ENCODE results near the gene CNTNAP4. TPM values are rescaled to one million over a fixed set of nuclear protein-coding genes. Genes with fewer than 3 reads are reported as not detected.

The CNTNAP4 gene
- total RNA-seq, 6 experiments from 2014 or later: not detected

GRCh38 chr16:76268824-76269223, 8.4 kb upstream of the CNTNAP4 start:
- Mint-ChIP-seq H3K4me1 (ENCODE audit: low read depth) (no peaks in the 10 kb centered on the region), H3K27me3 (ENCODE audit: insufficient read depth) (no peaks in the 10 kb centered on the region), H3K4me3 (no peak overlapping the region), H3K36me3 (ENCODE audit: low read depth) (no peaks in the 10 kb centered on the region), H3K27ac (no peak overlapping the region), H3K9me3 (peaks cover 49% of the 10 kb centered on the region)
- no peak for TF ChIP-seq CTCF (IDR thresholded peaks at IDR 0.05)
- no peak for DNase-seq

- no peak overlapping the region for H3K4me3 Mint-ChIP-seq
- TF ChIP-seq CTCF (IDR thresholded peaks at IDR 0.05): no peak
These were observed 344 bp downstream of the CNTNAP4 start for GRCh38 chr16:76277460-76278030.

GRCh38 chr16:76278086-76278485, 885 bp downstream of the CNTNAP4 start:
- Mint-ChIP-seq H3K4me1 (ENCODE audit: low read depth) (no peaks in the 10 kb centered on the region), H3K36me3 (ENCODE audit: low read depth) (no peaks in the 10 kb centered on the region), H3K27me3 (ENCODE audit: insufficient read depth) (no peaks in the 10 kb centered on the region), H3K4me3 (no peak overlapping the region), H3K27ac (no peak overlapping the region), H3K9me3 (peaks cover 5% of the 10 kb centered on the region)
- no peak for TF ChIP-seq CTCF (IDR thresholded peaks at IDR 0.05)
- no peak for DNase-seq

More at GRCh38 chr16:76277460-76278030, 344 bp downstream of the CNTNAP4 start:
- Mint-ChIP-seq H3K27ac (no peak overlapping the region), H3K27me3 (ENCODE audit: insufficient read depth) (no peaks in the 10 kb centered on the region), H3K4me1 (ENCODE audit: low read depth) (no peaks in the 10 kb centered on the region), H3K36me3 (ENCODE audit: low read depth) (no peaks in the 10 kb centered on the region), H3K9me3 (peaks cover 3% of the 10 kb centered on the region; the same call in 1 of the 2 replicates)
- DNase-seq: no peak

- Mint-ChIP-seq H3K4me3 (no peak overlapping the region), H3K4me1 (ENCODE audit: low read depth) (no peaks in the 10 kb centered on the region), H3K9me3 (peaks cover 9% of the 10 kb centered on the region), H3K27ac (no peak overlapping the region), H3K36me3 (ENCODE audit: low read depth) (peaks cover 4% of the 10 kb centered on the region; the same call in 1 of the 2 replicates), H3K27me3 (ENCODE audit: insufficient read depth) (no peaks in the 10 kb centered on the region)
- DNase-seq: no peak
- TF ChIP-seq CTCF (IDR thresholded peaks at IDR 0.05): no peak
These were observed 1.8 kb downstream of the CNTNAP4 start for GRCh38 chr16:76278980-76279379.

GRCh38 chr16:76280421-76281215, 3.4 kb downstream of the CNTNAP4 start:
- DNase-seq: no peak
- H3K4me3 Mint-ChIP-seq: no peak overlapping the region
- H3K36me3 Mint-ChIP-seq (ENCODE audit: low read depth): peaks cover 4% of the 10 kb centered on the region; the same call in 1 of the 2 replicates
- H3K4me1 Mint-ChIP-seq (ENCODE audit: low read depth): no peaks in the 10 kb centered on the region
- no peak for TF ChIP-seq CTCF (IDR thresholded peaks at IDR 0.05)
- H3K27ac Mint-ChIP-seq: no peak overlapping the region
- no peaks in the 10 kb centered on the region for H3K27me3 Mint-ChIP-seq (ENCODE audit: insufficient read depth)
- H3K9me3 Mint-ChIP-seq: peaks cover 13% of the 10 kb centered on the region

All from HFFc6 (cell line).